ENCODE results near the gene MEGF11.
"Not testable (repeated sequence)": the region's sequence is repeated elsewhere in the genome, so short reads cannot be mapped to it uniquely, and the experiment has no call there.

The MEGF11 gene

DNA sequence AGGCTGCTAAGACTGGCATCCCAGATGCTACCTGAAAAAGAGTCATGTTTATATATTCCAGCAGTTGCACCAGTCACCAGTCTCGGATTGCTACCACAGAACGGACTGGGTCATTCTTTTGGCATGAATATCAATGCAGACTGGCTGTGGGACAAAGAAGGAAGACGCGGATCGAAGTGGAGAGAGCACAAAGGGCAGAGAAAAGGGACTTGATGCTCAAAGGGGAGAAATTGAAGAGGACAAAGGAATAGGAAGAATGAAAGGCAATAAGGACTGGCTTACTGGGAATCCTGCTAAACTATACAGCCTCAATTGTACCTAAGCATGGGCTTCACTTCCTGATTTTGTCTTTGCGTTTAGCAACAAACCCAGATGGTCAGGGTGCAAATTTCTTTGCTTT is 24.5 kb upstream of the MEGF11 start:
- no peak for DNase-seq (ENCODE audit: extremely low spot score)
- ChIA-PET POLR2A (no interaction called here), CTCF (interaction anchor here (1.9 to 3.9 kb wide), 2 partner anchors 10 to 13 kb away, joined by 4 to 22 read pairs; no protein-coding TSS in a partner anchor)
- TF ChIP-seq, protein P1, sequence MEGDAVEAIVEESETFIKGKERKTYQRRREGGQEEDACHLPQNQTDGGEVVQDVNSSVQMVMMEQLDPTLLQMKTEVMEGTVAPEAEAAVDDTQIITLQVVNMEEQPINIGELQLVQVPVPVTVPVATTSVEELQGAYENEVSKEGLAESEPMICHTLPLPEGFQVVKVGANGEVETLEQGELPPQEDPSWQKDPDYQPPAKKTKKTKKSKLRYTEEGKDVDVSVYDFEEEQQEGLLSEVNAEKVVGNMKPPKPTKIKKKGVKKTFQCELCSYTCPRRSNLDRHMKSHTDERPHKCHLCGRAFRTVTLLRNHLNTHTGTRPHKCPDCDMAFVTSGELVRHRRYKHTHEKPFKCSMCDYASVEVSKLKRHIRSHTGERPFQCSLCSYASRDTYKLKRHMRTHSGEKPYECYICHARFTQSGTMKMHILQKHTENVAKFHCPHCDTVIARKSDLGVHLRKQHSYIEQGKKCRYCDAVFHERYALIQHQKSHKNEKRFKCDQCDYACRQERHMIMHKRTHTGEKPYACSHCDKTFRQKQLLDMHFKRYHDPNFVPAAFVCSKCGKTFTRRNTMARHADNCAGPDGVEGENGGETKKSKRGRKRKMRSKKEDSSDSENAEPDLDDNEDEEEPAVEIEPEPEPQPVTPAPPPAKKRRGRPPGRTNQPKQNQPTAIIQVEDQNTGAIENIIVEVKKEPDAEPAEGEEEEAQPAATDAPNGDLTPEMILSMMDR (IDR thresholded peaks at IDR 0.05; ENCODE audit: control extremely low read depth, extremely low read depth, low read depth, missing control alignments): no peak

DNA sequence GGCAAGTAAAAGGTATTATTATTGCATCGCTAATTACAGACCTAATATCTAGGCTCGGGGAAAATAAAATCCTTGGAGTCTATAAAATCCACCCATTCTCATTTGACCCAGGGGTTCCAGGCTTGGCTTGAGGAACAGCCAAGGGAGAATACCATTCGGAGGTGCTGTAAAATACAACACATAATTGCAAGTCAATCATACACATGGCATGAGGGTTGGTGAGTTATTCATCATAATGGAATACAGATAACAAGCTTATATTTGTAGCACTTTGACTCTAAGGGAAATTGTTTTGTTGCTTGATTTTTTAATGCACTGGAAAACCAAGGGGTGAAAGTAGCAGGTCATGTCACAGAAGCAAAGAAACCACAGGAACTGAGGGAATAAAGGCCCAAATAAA is 23.0 kb upstream of the MEGF11 start:
- CTCF ChIA-PET: interaction anchor here (1.2 to 3.9 kb wide), 2 partner anchors 11 to 18 kb away, joined by 3 to 22 read pairs; no protein-coding TSS in a partner anchor
- DNase-seq (ENCODE audit: extremely low spot score): no peak
- POLR2A ChIA-PET: no interaction called here
- TF ChIP-seq, protein P1 (IDR thresholded peaks at IDR 0.05; ENCODE audit: control extremely low read depth, extremely low read depth, low read depth, missing control alignments): no peak

DNA sequence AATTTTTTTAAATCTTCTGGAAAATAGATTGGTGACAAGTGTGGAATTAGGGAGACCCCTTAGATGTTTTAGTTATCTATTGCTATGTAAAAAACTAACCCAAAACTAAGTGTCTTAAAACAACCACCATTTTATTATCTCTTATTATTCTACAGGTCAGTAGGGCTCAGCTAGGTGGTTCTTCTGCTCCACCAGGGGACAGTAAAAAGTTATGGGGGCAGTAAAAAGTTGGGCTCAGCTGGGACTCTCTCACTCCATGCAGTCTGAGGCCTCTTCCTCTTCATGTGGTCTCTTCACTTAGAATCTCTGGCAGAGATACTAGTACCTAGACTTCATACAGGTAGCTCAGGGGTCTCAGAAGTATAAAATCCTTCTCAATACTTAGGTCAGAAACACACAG is 21.8 kb upstream of the MEGF11 start:
- ChIA-PET CTCF (interaction anchor here (1.2 kb wide), 1 partner anchor 12 kb away, joined by 3 read pairs; no protein-coding TSS in a partner anchor), POLR2A (no interaction called here)
- DNase-seq (ENCODE audit: extremely low spot score): no peak
- TF ChIP-seq, protein P1 (IDR thresholded peaks at IDR 0.05; ENCODE audit: control extremely low read depth, extremely low read depth, low read depth, missing control alignments): no peak

DNA sequence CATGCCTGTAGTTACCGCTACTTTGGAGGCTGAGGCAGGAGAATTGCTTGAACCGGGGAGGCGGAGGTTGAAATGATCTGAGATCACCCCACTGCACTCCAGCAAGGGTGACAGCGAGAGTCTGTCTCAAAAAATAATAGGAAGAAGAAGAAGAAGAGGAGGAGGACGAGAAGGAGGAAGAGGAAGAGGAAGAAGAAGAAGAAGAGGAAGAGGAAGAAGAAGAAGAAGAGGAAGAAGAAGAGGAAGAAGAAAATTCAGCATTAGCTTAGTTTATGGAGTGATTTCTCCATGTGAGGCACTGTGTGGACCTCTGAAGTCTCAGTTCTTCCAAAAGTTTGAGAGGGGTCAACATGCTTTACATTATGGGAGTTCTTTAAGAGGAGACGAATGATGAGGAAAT is 17.4 kb upstream of the MEGF11 start:
- CTCF ChIA-PET: interaction anchor here (0.8 to 1.6 kb wide), 2 partner anchors 18 to 21 kb away, joined by 3 to 7 read pairs; no protein-coding TSS in a partner anchor
- POLR2A ChIA-PET: no interaction called here
- TF ChIP-seq, protein P1 (IDR thresholded peaks at IDR 0.05; ENCODE audit: control extremely low read depth, extremely low read depth, low read depth, missing control alignments): no peak

DNA sequence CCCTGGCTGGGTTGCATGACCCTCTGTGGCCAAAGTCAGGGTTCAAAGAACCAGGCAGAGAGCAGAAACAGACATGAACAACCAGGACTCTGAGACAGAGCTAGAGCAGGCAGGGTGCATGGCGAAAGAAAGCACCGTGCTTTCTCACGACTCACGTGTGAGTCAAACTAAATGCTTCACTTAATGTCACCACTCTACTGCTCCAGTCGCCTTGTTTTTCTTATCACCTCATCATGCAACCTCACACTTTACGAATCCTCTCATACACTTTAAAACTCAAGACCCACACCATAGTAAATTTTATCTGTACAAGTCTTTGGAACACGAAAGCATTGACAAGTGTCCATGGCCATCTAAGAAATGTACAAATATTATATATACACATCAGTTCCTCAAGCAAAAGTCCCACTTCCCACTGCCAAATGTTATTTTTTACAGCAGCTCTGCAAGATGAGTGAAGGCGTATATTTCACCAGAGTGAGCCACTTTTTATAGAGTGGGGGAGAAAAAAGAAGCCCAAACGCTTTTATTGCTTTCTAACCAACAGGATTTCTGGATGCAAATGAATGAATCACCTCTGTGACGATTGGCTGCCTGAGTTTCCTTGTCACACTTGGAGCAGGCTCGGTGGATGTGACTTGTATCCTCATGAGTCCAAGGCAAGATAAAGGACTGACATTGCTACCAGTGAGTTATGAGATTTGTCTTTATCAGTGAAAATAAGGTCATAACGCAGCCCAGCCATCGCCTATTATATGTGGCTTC is 16.0 kb upstream of the MEGF11 start:
- ChIA-PET POLR2A (no interaction called here), CTCF (interaction anchor here (0.9 to 1.0 kb wide), 2 partner anchors 9 to 18 kb away, joined by 3 read pairs; no protein-coding TSS in a partner anchor)
- DNase-seq (ENCODE audit: extremely low spot score): no peak
- TF ChIP-seq, protein P1 (IDR thresholded peaks at IDR 0.05; ENCODE audit: control extremely low read depth, extremely low read depth, low read depth, missing control alignments): no peak

More for the DNA sequence above, 17.4 kb upstream of the MEGF11 start:
- no peak for DNase-seq (ENCODE audit: extremely low spot score)

DNA sequence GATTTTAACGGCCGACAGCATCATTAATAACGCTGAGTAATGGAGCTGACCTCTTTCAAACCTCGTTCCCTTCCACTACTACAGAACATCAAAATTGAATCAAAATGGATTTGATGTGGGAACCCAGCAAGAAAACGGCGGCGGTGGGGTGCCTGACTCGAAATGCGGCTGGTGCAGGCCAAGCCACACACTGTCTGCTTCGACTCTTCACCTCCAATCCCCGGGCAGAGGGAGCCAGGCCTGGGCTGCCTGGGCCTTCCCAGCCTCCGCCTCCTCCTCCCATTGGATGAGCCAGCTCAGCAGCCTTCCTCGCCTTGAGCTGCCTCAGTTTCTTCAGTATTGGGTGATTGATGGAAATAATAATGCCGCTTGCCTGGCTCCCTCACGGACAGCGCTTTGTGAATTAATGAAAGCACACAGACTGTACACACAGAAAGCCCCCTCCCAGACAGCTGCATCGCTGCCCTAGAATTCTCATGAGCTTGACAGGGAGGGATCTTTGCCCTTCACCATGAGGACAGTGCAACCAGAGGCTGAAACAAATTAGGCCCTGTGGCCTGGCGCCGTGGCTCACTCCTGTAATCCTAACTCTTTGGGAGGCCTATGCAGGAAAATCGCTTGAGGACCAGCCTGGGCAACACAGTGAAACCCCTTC is 11.4 kb upstream of the MEGF11 start:
- CTCF ChIA-PET: interaction anchor here (1.3 to 2.0 kb wide), 2 partner anchors 13 to 23 kb away, joined by 5 read pairs; no protein-coding TSS in a partner anchor
- TF ChIP-seq, protein P1 (IDR thresholded peaks at IDR 0.05; ENCODE audit: control extremely low read depth, extremely low read depth, low read depth, missing control alignments): no peak
- POLR2A ChIA-PET: no interaction called here
- no peak for DNase-seq (ENCODE audit: extremely low spot score)

DNA sequence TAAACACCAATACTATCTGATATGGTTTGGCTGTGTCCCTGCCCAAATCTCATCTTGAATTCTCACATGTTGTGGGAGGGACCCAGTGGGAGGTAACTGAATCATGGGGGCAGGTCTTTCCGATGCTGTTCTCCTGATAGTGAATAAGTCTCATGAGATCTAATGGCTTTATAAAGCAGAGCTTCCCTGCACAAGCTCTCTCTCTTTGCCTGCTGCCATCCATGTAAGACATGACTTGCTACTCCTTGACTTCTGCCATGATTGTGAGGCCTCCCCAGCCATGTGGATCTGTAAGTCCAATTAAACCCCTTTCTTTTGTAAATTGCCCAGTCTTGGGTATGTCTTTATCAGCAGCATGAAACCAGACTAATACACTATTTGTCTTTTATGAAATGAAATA is 9.3 kb upstream of the MEGF11 start:
- CTCF ChIA-PET: interaction anchor here (2.4 kb wide), 1 partner anchor 23 kb away, joined by 5 read pairs; no protein-coding TSS in a partner anchor
- POLR2A ChIA-PET; DNase-seq (ENCODE audit: extremely low spot score): not testable (repeated sequence)
